ENCODE data around the gene GPR12. TPM values are rescaled to one million over a fixed set of nuclear protein-coding genes. Genes with fewer than 3 reads are reported as not detected.

Gene GPR12, protein sequence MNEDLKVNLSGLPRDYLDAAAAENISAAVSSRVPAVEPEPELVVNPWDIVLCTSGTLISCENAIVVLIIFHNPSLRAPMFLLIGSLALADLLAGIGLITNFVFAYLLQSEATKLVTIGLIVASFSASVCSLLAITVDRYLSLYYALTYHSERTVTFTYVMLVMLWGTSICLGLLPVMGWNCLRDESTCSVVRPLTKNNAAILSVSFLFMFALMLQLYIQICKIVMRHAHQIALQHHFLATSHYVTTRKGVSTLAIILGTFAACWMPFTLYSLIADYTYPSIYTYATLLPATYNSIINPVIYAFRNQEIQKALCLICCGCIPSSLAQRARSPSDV
- total RNA-seq: not detected
- polyA plus RNA-seq (2013, experiment 1 of 2): 0.04 TPM
- polyA plus RNA-seq (2013, experiment 2 of 2): not detected
- long read RNA-seq, experiment 1: 0 reads
- long read RNA-seq, experiment 2: 0 reads
- long read RNA-seq, experiment 3: 0 reads
- long read RNA-seq, experiment 4: 0 reads

- peak within 1 kb of the TSS; percentile 60 for H3K4me3 Mint-ChIP-seq
- peak; percentile 54 for DNase-seq
- H3K27me3 ChIP-seq (ENCODE audit: control insufficient read depth, insufficient read depth, low read length, poor library complexity, severe bottlenecking): peaks cover 99% of the 10 kb centered on the region
- H3K4me3 ChIP-seq (ENCODE audit: low read length): peak within 1 kb of the TSS; percentile 69
- H3K36me3 Mint-ChIP-seq (ENCODE audit: low read depth): no peaks in the 10 kb centered on the region
- peaks cover 6% of the 10 kb centered on the region for H3K4me1 Mint-ChIP-seq
- peaks cover 86% of the 10 kb centered on the region for H3K27me3 Mint-ChIP-seq (ENCODE audit: insufficient read depth)
- 2 to 3% methylated on average over 17 to 87 of the region's 87 CpGs for WGBS, 2 experiments (ENCODE audit: insufficient coverage in 1 of 2, insufficient read length in 1 of 2)
- H3K9me3 ChIP-seq (ENCODE audit: control insufficient read depth, low read length): no peaks in the 10 kb centered on the region
- no peaks in the 10 kb centered on the region for H3K4me1 ChIP-seq (ENCODE audit: control insufficient read depth, insufficient read depth, low read length)
- peaks cover 3% of the 10 kb centered on the region for H3K9me3 Mint-ChIP-seq
- no peak within 1 kb of the TSS for H3K27ac ChIP-seq (ENCODE audit: low read depth, low read length)
- H3K9ac ChIP-seq (ENCODE audit: extremely low read depth, low read length, poor library complexity, severe bottlenecking): no peak within 1 kb of the TSS
- H3K27ac Mint-ChIP-seq: no peak within 1 kb of the TSS
- no peaks in the 10 kb centered on the region for H3K36me3 ChIP-seq (ENCODE audit: control insufficient read depth, insufficient read depth, low read length)
- TF ChIP-seq CTCF (conservative IDR thresholded peaks at IDR 0.05): peak; percentile 30
Measured at GRCh38 chr13:26759907-26760831, at the start of gene GPR12. TSS of gene GPR12 (minus strand) at chr13:26760786. CDS start at chr13:26759827, 959 bp downstream.

- H3K9me3 Mint-ChIP-seq: peaks cover 5% of the 10 kb centered on the region
- peaks cover 23% of the 10 kb centered on the region for H3K27me3 Mint-ChIP-seq (ENCODE audit: insufficient read depth)
- WGBS, 2 experiments (ENCODE audit: insufficient coverage in 1 of 2, insufficient read length in 1 of 2): 42% methylated on average over 2 of the region's 2 CpGs; no CpG with 5 or more reads in 1 of the 2 experiments
- Histone ChIP-seq H3K27ac (ENCODE audit: low read depth, low read length) (no peak overlapping the region), H3K36me3 (ENCODE audit: control insufficient read depth, insufficient read depth, low read length) (no peaks in the 10 kb centered on the region), H3K4me3 (ENCODE audit: low read length) (no peak overlapping the region), H3K9ac (ENCODE audit: extremely low read depth, low read length, poor library complexity, severe bottlenecking) (no peak overlapping the region), H3K27me3 (ENCODE audit: control insufficient read depth, insufficient read depth, low read length, poor library complexity, severe bottlenecking) (no peaks in the 10 kb centered on the region), H3K4me1 (ENCODE audit: control insufficient read depth, insufficient read depth, low read length) (no peaks in the 10 kb centered on the region), H3K9me3 (ENCODE audit: control insufficient read depth, low read length) (no peaks in the 10 kb centered on the region)
- TF ChIP-seq CTCF (conservative IDR thresholded peaks at IDR 0.05): no peak
- peak; percentile 59 for DNase-seq
- H3K4me1 Mint-ChIP-seq: peaks cover 9% of the 10 kb centered on the region
- no peak overlapping the region for H3K4me3 Mint-ChIP-seq
- H3K27ac Mint-ChIP-seq: no peak overlapping the region
- no peaks in the 10 kb centered on the region for H3K36me3 Mint-ChIP-seq (ENCODE audit: low read depth)
Measured at GRCh38 chr13:26810095-26810494, 49.5 kb upstream of the GPR12 start.

DNA sequence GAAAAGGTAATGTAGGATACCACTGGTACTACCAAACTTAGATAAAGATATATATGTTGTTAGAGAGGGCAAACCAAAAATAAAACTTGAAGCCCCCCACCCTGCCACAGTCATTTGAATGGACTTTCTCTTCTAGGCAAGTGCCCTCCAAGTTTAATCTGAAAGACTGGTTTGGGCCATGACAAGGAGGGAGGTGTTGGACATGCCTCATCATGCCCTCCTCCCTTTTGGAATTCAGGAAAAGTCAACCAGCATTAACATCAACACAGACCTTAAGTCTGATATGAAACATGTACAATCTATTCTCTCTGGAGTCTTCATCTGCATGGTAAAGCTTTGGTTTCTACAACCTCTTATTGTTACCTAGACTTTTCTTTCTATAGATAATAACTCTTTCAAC, 46.3 kb upstream of the GPR12 start:
- Mint-ChIP-seq H3K36me3 (ENCODE audit: low read depth) (no peaks in the 10 kb centered on the region), H3K4me3 (no peak overlapping the region), H3K9me3 (peaks cover 12% of the 10 kb centered on the region), H3K4me1 (peaks cover 9% of the 10 kb centered on the region), H3K27ac (no peak overlapping the region), H3K27me3 (ENCODE audit: insufficient read depth) (peaks cover 32% of the 10 kb centered on the region)
- Histone ChIP-seq H3K27me3 (ENCODE audit: control insufficient read depth, insufficient read depth, low read length, poor library complexity, severe bottlenecking) (peaks cover 19% of the 10 kb centered on the region), H3K36me3 (ENCODE audit: control insufficient read depth, insufficient read depth, low read length) (no peaks in the 10 kb centered on the region), H3K9me3 (ENCODE audit: control insufficient read depth, low read length) (peaks cover 6% of the 10 kb centered on the region), H3K4me3 (ENCODE audit: low read length) (no peak overlapping the region), H3K9ac (ENCODE audit: extremely low read depth, low read length, poor library complexity, severe bottlenecking) (no peak overlapping the region), H3K4me1 (ENCODE audit: control insufficient read depth, insufficient read depth, low read length) (no peaks in the 10 kb centered on the region), H3K27ac (ENCODE audit: low read depth, low read length) (no peak overlapping the region)
- no peak for DNase-seq
- no peak for TF ChIP-seq CTCF (conservative IDR thresholded peaks at IDR 0.05)

All from endodermal cell (in vitro differentiated cells).